K562 (cell line): ENCODE results near the gene LSP1. TPM values are rescaled to one million over a fixed set of nuclear protein-coding genes. Genes with fewer than 3 reads are reported as not detected.

Source experiments
- E2F4 ChIP-seq: sonication (generic); formaldehyde crosslinking; IDR thresholded peaks from 2 replicates; pipeline ENCODE4 v1.8.0; 2022; ENCODE audit warnings: mild to moderate bottlenecking, low read depth, missing genetic modification reagents
- NONO ChIP-seq, 2 experiments: fragments of 200-400 bp in 1 of 2; fragments of 450-650 bp in 1 of 2; formaldehyde crosslinking in 1 of 2; IDR thresholded peaks; 2 replicates each; pipeline ENCODE4 v1.6.1; 2017; ENCODE audit warnings: low read depth in 2 of 2, mild to moderate bottlenecking in 2 of 2, moderate library complexity in 2 of 2, low read length in 1 of 2
- ZKSCAN8 ChIP-seq: fragments of 200-800 bp; sonication (Bioruptor generic); IDR thresholded peaks from 2 replicates; pipeline ENCODE4 v1.6.1; 2016; ENCODE audit warnings: missing genetic modification characterization, missing compliant biosample characterization
- ZNF347 ChIP-seq: fragments of 450-650 bp; formaldehyde crosslinking; IDR thresholded peaks from 2 replicates; pipeline ENCODE4 v1.4.0; 2020; ENCODE audit warnings: low read depth, mild to moderate bottlenecking, moderate library complexity
- polyA plus RNA-seq, 8 experiments: library from polyadenylated mRNA; depleted of rRNA in 4 of 8; stranded (reverse) in 5 of 8; unstranded in 3 of 8; fragments of >200 nt; fragmentation: Nextera tagmentation in 2 of 8; fragmentation: Illumina TruSeq in 1 of 8; extraction: Ambion mirVana in 2 of 8; extraction: Trizol in 1 of 8; gene quantifications; 2 replicates each; pipeline versions ENCODE4 v1.2.1 to v1.2.3, GENCODE V29; 2011 to 2014; ENCODE audit warnings: inconsistent platforms in 1 of 8, missing spikeins in 1 of 8
- total RNA-seq, 7 experiments: library from RNA; depleted of rRNA in 6 of 7; stranded (reverse); fragments of >200 nt in 6 of 7; fragmentation: Illumina TruSeq in 2 of 7; extraction: Trizol in 2 of 7; gene quantifications; 2 replicates each; pipeline versions ENCODE4 v1.2.1 to v1.2.3, GENCODE V29; 2011 to 2021; ENCODE audit warnings: low replicate concordance in 1 of 7
- TF ChIP-seq, protein P1 (sequence below), 3 experiments: fragments of 200-800 bp in 1 of 3; sonication (Bioruptor generic) in 1 of 3; sonication (generic) in 1 of 3; formaldehyde crosslinking in 1 of 3; IDR thresholded peaks; 2 replicates each; pipeline versions ENCODE4 v1.6.1 to v1.8.0; 2016 to 2022; ENCODE audit warnings: mild to moderate bottlenecking in 2 of 3, missing compliant biosample characterization in 2 of 3, missing genetic modification characterization in 2 of 3, missing genetic modification reagents in 1 of 3
- TF ChIP-seq, protein P2 (sequence below): fragments of 450-650 bp; conservative IDR thresholded peaks from 2 replicates; pipeline ENCODE4 v1.6.1; 2016; ENCODE audit warnings: missing genetic modification characterization, low read depth, mild to moderate bottlenecking, control low read depth, missing compliant biosample characterization
- TF ChIP-seq, protein P3 (sequence below), 2 experiments: fragments of 450-650 bp; formaldehyde crosslinking in 1 of 2; IDR thresholded peaks; 2 replicates each; pipeline versions ENCODE4 v1.4.0 to v1.6.1; 2014 to 2020; ENCODE audit warnings: mild to moderate bottlenecking in 2 of 2, borderline replicate concordance in 1 of 2, low read depth in 1 of 2

Gene LSP1
- total and polyA plus RNA-seq, 9 of the 15 experiments (the other 6 are each of a cell fraction or from before 2014, with no cell fraction given): 0.08 to 2.9 (median 0.65) TPM; not detected in 2

- TF ChIP-seq, protein P1, sequence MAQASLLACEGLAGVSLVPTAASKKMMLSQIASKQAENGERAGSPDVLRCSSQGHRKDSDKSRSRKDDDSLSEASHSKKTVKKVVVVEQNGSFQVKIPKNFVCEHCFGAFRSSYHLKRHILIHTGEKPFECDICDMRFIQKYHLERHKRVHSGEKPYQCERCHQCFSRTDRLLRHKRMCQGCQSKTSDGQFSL (CRISPR knock-in tag; IDR thresholded peaks at IDR 0.05): no peak
- TF ChIP-seq, protein P1 (tag; IDR thresholded peaks at IDR 0.05): no peak
- TF ChIP-seq, protein P2, sequence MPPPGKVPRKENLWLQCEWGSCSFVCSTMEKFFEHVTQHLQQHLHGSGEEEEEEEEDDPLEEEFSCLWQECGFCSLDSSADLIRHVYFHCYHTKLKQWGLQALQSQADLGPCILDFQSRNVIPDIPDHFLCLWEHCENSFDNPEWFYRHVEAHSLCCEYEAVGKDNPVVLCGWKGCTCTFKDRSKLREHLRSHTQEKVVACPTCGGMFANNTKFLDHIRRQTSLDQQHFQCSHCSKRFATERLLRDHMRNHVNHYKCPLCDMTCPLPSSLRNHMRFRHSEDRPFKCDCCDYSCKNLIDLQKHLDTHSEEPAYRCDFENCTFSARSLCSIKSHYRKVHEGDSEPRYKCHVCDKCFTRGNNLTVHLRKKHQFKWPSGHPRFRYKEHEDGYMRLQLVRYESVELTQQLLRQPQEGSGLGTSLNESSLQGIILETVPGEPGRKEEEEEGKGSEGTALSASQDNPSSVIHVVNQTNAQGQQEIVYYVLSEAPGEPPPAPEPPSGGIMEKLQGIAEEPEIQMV (tag): no peak
- TF ChIP-seq E2F4 (CRISPR knock-in tag) (no peak), ZNF347 (CRISPR knock-in tag) (no peak), NONO (IDR thresholded peaks at IDR 0.05; ENCODE audit: low read depth in 2 of 2, low read length in 1 of 2) (0 out of 4 replicates have a peak, but pooled peaks of 1 of the 2 experiments have one; percentile 12), ZKSCAN8 (no peak)
- TF ChIP-seq, protein P3, sequence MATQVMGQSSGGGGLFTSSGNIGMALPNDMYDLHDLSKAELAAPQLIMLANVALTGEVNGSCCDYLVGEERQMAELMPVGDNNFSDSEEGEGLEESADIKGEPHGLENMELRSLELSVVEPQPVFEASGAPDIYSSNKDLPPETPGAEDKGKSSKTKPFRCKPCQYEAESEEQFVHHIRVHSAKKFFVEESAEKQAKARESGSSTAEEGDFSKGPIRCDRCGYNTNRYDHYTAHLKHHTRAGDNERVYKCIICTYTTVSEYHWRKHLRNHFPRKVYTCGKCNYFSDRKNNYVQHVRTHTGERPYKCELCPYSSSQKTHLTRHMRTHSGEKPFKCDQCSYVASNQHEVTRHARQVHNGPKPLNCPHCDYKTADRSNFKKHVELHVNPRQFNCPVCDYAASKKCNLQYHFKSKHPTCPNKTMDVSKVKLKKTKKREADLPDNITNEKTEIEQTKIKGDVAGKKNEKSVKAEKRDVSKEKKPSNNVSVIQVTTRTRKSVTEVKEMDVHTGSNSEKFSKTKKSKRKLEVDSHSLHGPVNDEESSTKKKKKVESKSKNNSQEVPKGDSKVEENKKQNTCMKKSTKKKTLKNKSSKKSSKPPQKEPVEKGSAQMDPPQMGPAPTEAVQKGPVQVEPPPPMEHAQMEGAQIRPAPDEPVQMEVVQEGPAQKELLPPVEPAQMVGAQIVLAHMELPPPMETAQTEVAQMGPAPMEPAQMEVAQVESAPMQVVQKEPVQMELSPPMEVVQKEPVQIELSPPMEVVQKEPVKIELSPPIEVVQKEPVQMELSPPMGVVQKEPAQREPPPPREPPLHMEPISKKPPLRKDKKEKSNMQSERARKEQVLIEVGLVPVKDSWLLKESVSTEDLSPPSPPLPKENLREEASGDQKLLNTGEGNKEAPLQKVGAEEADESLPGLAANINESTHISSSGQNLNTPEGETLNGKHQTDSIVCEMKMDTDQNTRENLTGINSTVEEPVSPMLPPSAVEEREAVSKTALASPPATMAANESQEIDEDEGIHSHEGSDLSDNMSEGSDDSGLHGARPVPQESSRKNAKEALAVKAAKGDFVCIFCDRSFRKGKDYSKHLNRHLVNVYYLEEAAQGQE (IDR thresholded peaks at IDR 0.05; ENCODE audit: borderline replicate concordance): no peak
- TF ChIP-seq, protein P3 (CRISPR knock-in tag; IDR thresholded peaks at IDR 0.05; ENCODE audit: low read depth): no peak
These were observed 8.4 kb upstream of the LSP1 start (continued) for GRCh38 chr11:1844221-1845094.
